GDM1 (cell line): ENCODE measurements around the gene TPGS1.
A peak's percentile ranks its signal among the peaks of the same experiment; 100 is the strongest.

Experiments used
- DNase-seq: peaks from one replicate; lab custom pipeline; 2025; lab: John Stamatoyannopoulos, UW

Gene TPGS1

GRCh38 chr19:507286-508203, at the start of gene TPGS1:
TSS of gene TPGS1 (plus strand) at chr19:507497. CDS start at chr19:507507, 10 bp downstream.
- DNase-seq: peak; percentile 97

- DNase-seq: no peak
Measured at GRCh38 chr19:457636-458035, 49.7 kb upstream of the TPGS1 start.

GRCh38 chr19:458091-459042, 48.9 kb upstream of the TPGS1 start:
- DNase-seq: no peak

GRCh38 chr19:459724-460511, 47.4 kb upstream of the TPGS1 start:
- DNase-seq: no peak

- DNase-seq: no peak
Measured at GRCh38 chr19:460877-461720, 46.2 kb upstream of the TPGS1 start, which contains the start of gene SHC2. TSS of gene SHC2 (minus strand) at chr19:461033. CDS start at chr19:460996, 37 bp downstream.

- DNase-seq: no peak
Measured at GRCh38 chr19:461721-462551, 45.4 kb upstream of the TPGS1 start.

GRCh38 chr19:463483-464207, 43.7 kb upstream of the TPGS1 start:
- no peak for DNase-seq

GRCh38 chr19:464208-464545, 43.1 kb upstream of the TPGS1 start:
- no peak for DNase-seq

- no peak for DNase-seq
Measured at GRCh38 chr19:465056-465816, 42.1 kb upstream of the TPGS1 start.

GRCh38 chr19:467554-467953, 39.7 kb upstream of the TPGS1 start:
- DNase-seq: no peak

- no peak for DNase-seq
Measured at GRCh38 chr19:468587-469256, 38.6 kb upstream of the TPGS1 start.

- DNase-seq: no peak
Measured at GRCh38 chr19:469833-470232, 37.5 kb upstream of the TPGS1 start.

GRCh38 chr19:470701-471100, 36.6 kb upstream of the TPGS1 start:
- DNase-seq: no peak

- no peak for DNase-seq
Measured at GRCh38 chr19:472005-472858, 35.1 kb upstream of the TPGS1 start.

GRCh38 chr19:474126-475078, 32.9 kb upstream of the TPGS1 start:
- DNase-seq: no peak

- DNase-seq: no peak
Measured at GRCh38 chr19:475360-475759, 31.9 kb upstream of the TPGS1 start.
